ENCODE measurements around the gene FSD2. TPM values are rescaled to one million over a fixed set of nuclear protein-coding genes. Genes with fewer than 3 reads are reported as not detected.

The FSD2 gene
- total and polyA plus RNA-seq, 2 donors (not counting 1 experiment from before 2014, with no cell fraction given), result not detected

- Mint-ChIP-seq H3K4me1 (no peaks in the 10 kb centered on the region), H3K9me3 (ENCODE audit: insufficient read depth) (peaks cover 8% of the 10 kb centered on the region), H3K4me3 (no peak overlapping the region), H3K27ac (no peak overlapping the region), H3K27me3 (peaks cover 9% of the 10 kb centered on the region)
- H3K4me3 ChIP-seq (ENCODE audit: control extremely low read depth in 1 of 5, extremely low read depth in 1 of 5, insufficient read depth in 1 of 5, low read depth in 2 of 5, low read length in 4 of 5), result no peak overlapping the region
- H3K36me3 ChIP-seq (replicated peaks in 1 of 2; ENCODE audit: control extremely low read depth in 1 of 2, control insufficient read depth in 1 of 2, extremely low read depth in 1 of 2, insufficient read depth in 2 of 2, low read length in 1 of 2), result no peaks in the 10 kb centered on the region
- intact Hi-C loops (cut with micrococcal nuclease), result no loop called here
- H3K4me1 ChIP-seq (ENCODE audit: control insufficient read depth in 2 of 2, insufficient read depth in 2 of 2, low read length in 2 of 2), result no peaks in the 10 kb centered on the region
- H3K4me2 ChIP-seq (replicated peaks; ENCODE audit: low read depth, low read length, poor library complexity, severe bottlenecking), result no peak overlapping the region
- H4K20me1 ChIP-seq (ENCODE audit: control insufficient read depth, insufficient read depth, low read length, poor library complexity, severe bottlenecking), result no peaks in the 10 kb centered on the region
- no peaks in the 10 kb centered on the region for H3K9me3 ChIP-seq (ENCODE audit: control extremely low read depth in 1 of 3, control insufficient read depth in 2 of 3, insufficient read depth in 1 of 3, low read length in 2 of 3)
- no peak for TF ChIP-seq CTCF (IDR thresholded peaks at IDR 0.05)
- no peak for TF ChIP-seq EZH2 (IDR thresholded peaks at IDR 0.05; ENCODE audit: borderline replicate concordance, insufficient read depth, low read depth, low read length, poor library complexity, severe bottlenecking)
- H3K9ac ChIP-seq (ENCODE audit: low read length), result no peak overlapping the region
- H2AFZ ChIP-seq (ENCODE audit: insufficient read depth, low read depth, low read length, poor library complexity, severe bottlenecking), result no peak overlapping the region
- H3K27ac ChIP-seq (ENCODE audit: low read length in 2 of 2), result no peak overlapping the region
- peaks cover 0 to 6% (median 2%) of the 10 kb centered on the region in 4 experiments for H3K27me3 ChIP-seq (replicated peaks in 1 of 4; ENCODE audit: control extremely low read depth in 1 of 4, control insufficient read depth in 3 of 4, insufficient read depth in 4 of 4, low read length in 3 of 4)
- ChIA-PET POLR2A (no interaction called here), CTCF (no interaction called here)
- H3K79me2 ChIP-seq (ENCODE audit: control insufficient read depth, insufficient read depth, low read length), result no peaks in the 10 kb centered on the region
- ATAC-seq (ENCODE audit: low read depth) (no peak), DNase-seq (no peak)
Observed at GRCh38 chr15:82793737-82794136, 12.1 kb downstream of the FSD2 start.

DNA sequence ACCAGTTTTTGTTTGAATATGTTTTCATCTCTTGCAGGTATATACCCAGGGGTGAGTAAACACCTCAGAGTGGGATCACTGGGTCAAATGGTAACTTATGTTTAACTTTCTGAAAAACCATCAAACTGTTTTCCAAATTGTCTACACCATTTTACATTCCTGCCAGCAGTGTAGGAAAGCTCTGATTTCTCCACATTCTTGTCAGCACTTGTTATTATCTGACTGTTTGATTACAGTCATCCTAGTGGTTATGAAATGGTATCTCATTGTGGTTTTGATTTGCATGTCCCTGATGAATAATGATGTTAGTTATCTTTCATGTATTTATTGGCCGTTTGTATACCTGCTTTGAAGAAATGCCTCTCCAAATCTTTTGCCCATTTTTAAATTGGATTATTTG, 13.8 kb downstream of the FSD2 start:
- ChIA-PET POLR2A (no interaction called here), CTCF (no interaction called here)
- peaks cover 8% of the 10 kb centered on the region for H3K9me3 Mint-ChIP-seq (ENCODE audit: insufficient read depth)
- no peaks in the 10 kb centered on the region for H3K36me3 ChIP-seq (replicated peaks in 1 of 2; ENCODE audit: control extremely low read depth in 1 of 2, control insufficient read depth in 1 of 2, extremely low read depth in 1 of 2, insufficient read depth in 2 of 2, low read length in 1 of 2)
- no peaks in the 10 kb centered on the region for H3K4me1 ChIP-seq (ENCODE audit: control insufficient read depth in 2 of 2, insufficient read depth in 2 of 2, low read length in 2 of 2)
- no peaks in the 10 kb centered on the region for H3K4me1 Mint-ChIP-seq
- H4K20me1 ChIP-seq (ENCODE audit: control insufficient read depth, insufficient read depth, low read length, poor library complexity, severe bottlenecking), result no peaks in the 10 kb centered on the region
- H3K27me3 ChIP-seq (replicated peaks in 1 of 4; ENCODE audit: control extremely low read depth in 1 of 4, control insufficient read depth in 3 of 4, insufficient read depth in 4 of 4, low read length in 3 of 4), result peaks cover 0 to 3% (median 1%) of the 10 kb centered on the region in 4 experiments
- no peaks in the 10 kb centered on the region for H3K79me2 ChIP-seq (ENCODE audit: control insufficient read depth, insufficient read depth, low read length)
- intact Hi-C loops (cut with micrococcal nuclease), result no loop called here
- no peak for TF ChIP-seq CTCF (IDR thresholded peaks at IDR 0.05)
- no peak for TF ChIP-seq EZH2 (IDR thresholded peaks at IDR 0.05; ENCODE audit: borderline replicate concordance, insufficient read depth, low read depth, low read length, poor library complexity, severe bottlenecking)
- no peak for DNase-seq
- no peaks in the 10 kb centered on the region for H3K9me3 ChIP-seq (ENCODE audit: control extremely low read depth in 1 of 3, control insufficient read depth in 2 of 3, insufficient read depth in 1 of 3, low read length in 2 of 3)
- H2AFZ ChIP-seq (ENCODE audit: insufficient read depth, low read depth, low read length, poor library complexity, severe bottlenecking), result no peak overlapping the region
- H3K4me3 Mint-ChIP-seq, result no peak overlapping the region
- WGBS (ENCODE audit: insufficient coverage), result no CpG with 5 or more reads among the region's 1 CpG
- no peak overlapping the region for H3K4me2 ChIP-seq (replicated peaks; ENCODE audit: low read depth, low read length, poor library complexity, severe bottlenecking)
- no peak for ATAC-seq (ENCODE audit: low read depth)
- H3K27ac ChIP-seq (ENCODE audit: low read length in 2 of 2), result no peak overlapping the region
- peaks cover 6% of the 10 kb centered on the region for H3K27me3 Mint-ChIP-seq
- no peak overlapping the region for H3K27ac Mint-ChIP-seq
- H3K9ac ChIP-seq (ENCODE audit: low read length), result no peak overlapping the region
- no peak overlapping the region for H3K4me3 ChIP-seq (ENCODE audit: control extremely low read depth in 1 of 5, extremely low read depth in 1 of 5, insufficient read depth in 1 of 5, low read depth in 2 of 5, low read length in 4 of 5)

Measured in B cell (primary cell).